NCI-H1417 treated with DMSO at 0.1 percent for 48 hours (cell line): ENCODE measurements around the gene FTL.

ENCODE experiments used
- DNase-seq: peaks from one replicate; lab custom pipeline; 2025; lab: John Stamatoyannopoulos, UW

The FTL gene

GRCh38 chr19:48991873-48992580 lies 26.9 kb downstream of the FTL start:
- no peak for DNase-seq

- no peak for DNase-seq
Measured at GRCh38 chr19:48992581-48993174, 27.6 kb downstream of the FTL start.

- DNase-seq: peak; percentile 94
Measured at GRCh38 chr19:48993175-48994034, 28.3 kb downstream of the FTL start, which contains the start of the genes GYS1 and RUVBL2. Gene GYS1, minus strand, starts transcription at chr19:48993309. Its CDS starts 197 bp downstream, at chr19:48993112. Gene RUVBL2, plus strand, starts transcription at chr19:48993887. Its CDS starts 25 bp downstream, at chr19:48993912.

GRCh38 chr19:48994035-48994386 lies 28.9 kb downstream of the FTL start:
- DNase-seq: no peak

GRCh38 chr19:48997972-48998371 lies 32.9 kb downstream of the FTL start:
- DNase-seq: no peak

- DNase-seq: no peak
Measured at GRCh38 chr19:48999481-49000325, 34.6 kb downstream of the FTL start.

- no peak for DNase-seq
Measured at GRCh38 chr19:49004133-49004532, 39.0 kb downstream of the FTL start.

- no peak for DNase-seq
Measured at GRCh38 chr19:49004964-49005614, 40.0 kb downstream of the FTL start.

- DNase-seq: no peak
Measured at GRCh38 chr19:49006905-49007304, 41.8 kb downstream of the FTL start.

GRCh38 chr19:49009828-49010227 lies 44.7 kb downstream of the FTL start:
- DNase-seq: no peak

- DNase-seq: no peak
Measured at GRCh38 chr19:49010453-49010852, 45.3 kb downstream of the FTL start.

GRCh38 chr19:49011194-49011593 lies 46.1 kb downstream of the FTL start:
- no peak for DNase-seq

- DNase-seq: no peak
Measured at GRCh38 chr19:49014123-49014869, 49.2 kb downstream of the FTL start.

- DNase-seq: no peak
Measured at GRCh38 chr19:49014870-49015255, 49.8 kb downstream of the FTL start.

GRCh38 chr19:49016067-49016839 lies 51.1 kb downstream of the FTL start:
- no peak for DNase-seq
